Psoas muscle (tissue), 8 donors: ENCODE results near the gene ADCY4. TPM values are rescaled to one million over a fixed set of nuclear protein-coding genes. Genes with fewer than 3 reads are reported as not detected.

ENCODE experiments used
- ATAC-seq, 4 donors: fragments of 200-7000 bp; cut with Tn5 transposase; one replicate each; pipeline ENCODE4 v1.9.1; 2020; ENCODE audit warnings: moderate library complexity in 3 of 4, mild to moderate bottlenecking in 2 of 4
- DNase-seq, 2 donors: peaks; one replicate each; pipeline ENCODE4 v3.0.0-alpha.2; 2020
- H3K27ac ChIP-seq: fragments of 200-600 bp; one replicate; pipeline ENCODE4 v1.8.0; 2022
- H3K27me3 ChIP-seq, 3 donors: fragments of 200-600 bp in 1 of 3; one replicate each; pipeline versions ENCODE4 v1.6.1 to v1.8.0; 2013 to 2022; ENCODE audit warnings: low read length in 2 of 3, mild to moderate bottlenecking in 2 of 3, moderate library complexity in 1 of 3; ENCODE audit not compliant: insufficient read depth in 3 of 3
- H3K36me3 ChIP-seq, 2 donors: fragments of 200-600 bp in 1 of 2; one replicate each; pipeline versions ENCODE4 v1.6.1 to v1.8.0; 2013 to 2022; ENCODE audit warnings: low read depth in 1 of 2, mild to moderate bottlenecking in 1 of 2, moderate library complexity in 1 of 2; ENCODE audit not compliant: insufficient read depth in 1 of 2
- H3K4me1 ChIP-seq: fragments of 200-600 bp; one replicate; pipeline ENCODE4 v1.8.0; 2022
- H3K4me3 ChIP-seq: fragments of 200-600 bp; one replicate; pipeline ENCODE4 v1.8.0; 2022; ENCODE audit warnings: mild to moderate bottlenecking
- H3K9me3 ChIP-seq: fragments of 200-600 bp; one replicate; pipeline ENCODE4 v1.8.0; 2022
- WGBS, 3 donors: extraction: QIAGEN DNeasy Blood & Tissue Kit; methylation state at CpG; one replicate each; pipeline versions ENCODE4 v1.1.6 to v1.1.7; 2013; 5-methylcytosine and 5-hydroxymethylcytosine counted together
- intact Hi-C, 2 donors: fragments of 100-400 bp; cut with DNase I; formaldehyde crosslinking; loops; one replicate each; pipeline versions ENCODE4 v1.11.0 to v1.14.2; 2022
- polyA plus RNA-seq, 3 donors: library from polyadenylated mRNA; stranded (reverse); fragments of 200-250 nt; gene quantifications; one replicate each; pipeline ENCODE4 v1.2.3, GENCODE V29; 2013
- total RNA-seq, 4 donors: library from RNA; stranded (reverse); fragmentation: NEBNext Ultra II Directional in 2 of 4; extraction: Animal tissue kit (Norgen Biotek cat#: 25700) in 2 of 4; gene quantifications; one replicate each; pipeline versions ENCODE4 v1.2.1 to v1.2.4, GENCODE V29; 2021 to 2023
- TF ChIP-seq, protein P1 (sequence below): fragments of 200-600 bp; IDR thresholded peaks from one replicate; pipeline ENCODE4 v1.8.0; 2022; ENCODE audit warnings: antibody characterized with exemption
- donor health status: healthy with polysubstance abuse.
- donor health status: DM: no; HTN: no; CAD: no; lungs with moderate emphysema.
- donor health status: Bipolar disorder and iron deficiency.
- donor health status: healthy.
- donor health status: DM: yes; HTN: yes; CAD: no.
- donor health status: DM: no; HTN: no; CAD: no.
- donor health status: DM: no; HTN: no; CAD: no.
- donor health status: DM: yes; HTN: yes; CAD: no.

ADCY4 gene
- total and polyA plus RNA-seq, 7 donors, result 7.0 to 13.9 (median 10.4) TPM

GRCh38 chr14:24273422-24273998, 61.4 kb downstream of the ADCY4 start:
- Histone ChIP-seq H3K27ac (no peak overlapping the region), H3K27me3 (no peaks in the 10 kb centered on the region), H3K4me3 (no peak overlapping the region), H3K4me1 (no peaks in the 10 kb centered on the region), H3K9me3 (no peaks in the 10 kb centered on the region), H3K36me3 (peaks cover 8 to 14% of the 10 kb centered on the region in 2 donors)
- ATAC-seq (no peak), DNase-seq (peak in 1 of 2 donors; percentile 13)
- TF ChIP-seq, protein P1, sequence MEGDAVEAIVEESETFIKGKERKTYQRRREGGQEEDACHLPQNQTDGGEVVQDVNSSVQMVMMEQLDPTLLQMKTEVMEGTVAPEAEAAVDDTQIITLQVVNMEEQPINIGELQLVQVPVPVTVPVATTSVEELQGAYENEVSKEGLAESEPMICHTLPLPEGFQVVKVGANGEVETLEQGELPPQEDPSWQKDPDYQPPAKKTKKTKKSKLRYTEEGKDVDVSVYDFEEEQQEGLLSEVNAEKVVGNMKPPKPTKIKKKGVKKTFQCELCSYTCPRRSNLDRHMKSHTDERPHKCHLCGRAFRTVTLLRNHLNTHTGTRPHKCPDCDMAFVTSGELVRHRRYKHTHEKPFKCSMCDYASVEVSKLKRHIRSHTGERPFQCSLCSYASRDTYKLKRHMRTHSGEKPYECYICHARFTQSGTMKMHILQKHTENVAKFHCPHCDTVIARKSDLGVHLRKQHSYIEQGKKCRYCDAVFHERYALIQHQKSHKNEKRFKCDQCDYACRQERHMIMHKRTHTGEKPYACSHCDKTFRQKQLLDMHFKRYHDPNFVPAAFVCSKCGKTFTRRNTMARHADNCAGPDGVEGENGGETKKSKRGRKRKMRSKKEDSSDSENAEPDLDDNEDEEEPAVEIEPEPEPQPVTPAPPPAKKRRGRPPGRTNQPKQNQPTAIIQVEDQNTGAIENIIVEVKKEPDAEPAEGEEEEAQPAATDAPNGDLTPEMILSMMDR, result no peak
- 76 to 87% (median 81%) methylated on average over 3 of the region's 3 CpGs for WGBS, 3 donors
- intact Hi-C loops, result no loop called here

GRCh38 chr14:24272467-24272866, 62.4 kb downstream of the ADCY4 start:
- Histone ChIP-seq H3K36me3 (peaks cover 8 to 24% of the 10 kb centered on the region in 2 donors), H3K4me1 (no peaks in the 10 kb centered on the region), H3K4me3 (no peak overlapping the region), H3K27me3 (no peaks in the 10 kb centered on the region), H3K27ac (no peak overlapping the region), H3K9me3 (no peaks in the 10 kb centered on the region)
- TF ChIP-seq, protein P1, result no peak
- intact Hi-C loops, result no loop called here
- no peak for DNase-seq
- WGBS, 3 donors, result 94 to 99% (median 95%) methylated on average over 2 of the region's 2 CpGs
- no peak for ATAC-seq

DNA sequence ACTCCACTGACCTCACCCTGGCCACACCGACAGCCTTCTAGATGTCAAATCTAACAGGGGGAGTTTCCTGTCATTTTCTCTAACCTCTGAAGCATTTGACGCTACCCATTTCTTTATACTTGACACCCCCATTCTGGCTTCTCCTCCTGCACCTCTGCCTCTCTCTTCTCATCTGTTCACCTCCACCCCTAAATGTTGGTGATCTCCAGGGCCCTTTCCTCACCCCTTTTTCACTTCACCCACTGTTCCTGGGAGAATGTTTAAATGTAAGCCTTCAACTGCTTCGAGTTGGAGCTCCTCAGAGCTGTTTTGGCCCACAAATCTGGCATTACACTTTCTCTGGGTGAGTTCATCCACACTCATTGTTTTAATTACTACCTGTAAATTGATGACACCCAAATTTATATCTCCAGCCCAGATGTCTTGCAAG, 63.0 kb downstream of the ADCY4 start:
- WGBS, 3 donors, result 17 to 22% (median 21%) methylated on average over 3 of the region's 3 CpGs
- peaks cover 8 to 30% of the 10 kb centered on the region in 2 donors for H3K36me3 ChIP-seq
- intact Hi-C loops, result loop anchor here in 1 of 2 donors (2.0 kb wide), 1 partner anchor 29 kb away; the partner anchor contains the start of gene TINF2
- H3K9me3 ChIP-seq, result no peaks in the 10 kb centered on the region
- no peak for DNase-seq
- no peaks in the 10 kb centered on the region for H3K27me3 ChIP-seq
- TF ChIP-seq, protein P1, result no peak
- no peak for ATAC-seq
- H3K4me1 ChIP-seq, result no peaks in the 10 kb centered on the region
- H3K4me3 ChIP-seq, result peak overlapping the region; percentile 74
- peak overlapping the region; percentile 92 for H3K27ac ChIP-seq

- peak; percentile 95 to 98 (median 98) for ATAC-seq
- Histone ChIP-seq H3K4me3 (peak within 1 kb of the TSS; percentile 74), H3K4me1 (no peaks in the 10 kb centered on the region), H3K36me3 (peaks cover 8 to 36% of the 10 kb centered on the region in 2 donors), H3K9me3 (no peaks in the 10 kb centered on the region), H3K27ac (peak within 1 kb of the TSS; percentile 92), H3K27me3 (no peaks in the 10 kb centered on the region)
- DNase-seq, result peak; percentile 86 to 92
- intact Hi-C loops, result loop anchor here in 1 of 2 donors (2.0 kb wide), 1 partner anchor 28 kb away; the partner anchor contains the start of gene TINF2
- TF ChIP-seq, protein P1, result peak; percentile 70
- WGBS, 3 donors, result 0 to 1% (median 1%) methylated on average over 51 to 61 of the region's 61 CpGs
Observed at GRCh38 chr14:24271134-24271833, 63.6 kb downstream of the ADCY4 start, which contains the start of gene RABGGTA. TSS of gene RABGGTA (minus strand) at chr14:24271597. CDS start at chr14:24271115, 482 bp downstream.
